HepG2 (cell line): ENCODE results near the gene IRF7. TPM values are rescaled to one million over a fixed set of nuclear protein-coding genes. Genes with fewer than 3 reads are reported as not detected.

Experiments used
- ARNTL ChIP-seq: sonication (generic); formaldehyde crosslinking; IDR thresholded peaks from 2 replicates; pipeline ENCODE4 v1.4.0; 2020; ENCODE audit warnings: mild to moderate bottlenecking, missing genetic modification reagents
- DPF2 ChIP-seq: sonication (generic); formaldehyde crosslinking; IDR thresholded peaks from 2 replicates; pipeline ENCODE4 v1.4.0; 2020; ENCODE audit warnings: mild to moderate bottlenecking, low read depth, missing genetic modification reagents, borderline replicate concordance
- DR1 ChIP-seq: sonication (generic); formaldehyde crosslinking; IDR thresholded peaks from 2 replicates; pipeline ENCODE4 v1.8.0; 2021; ENCODE audit warnings: mild to moderate bottlenecking, missing genetic modification reagents, inconsistent platforms
- EZH2 ChIP-seq: conservative IDR thresholded peaks from 2 replicates; pipeline ENCODE4 v1.6.1; 2012; ENCODE audit warnings: mild to moderate bottlenecking, low read depth, low read length, moderate library complexity
- PAWR ChIP-seq: sonication (generic); formaldehyde crosslinking; IDR thresholded peaks from 2 replicates; pipeline ENCODE4 v1.4.0; 2020; ENCODE audit warnings: missing genetic modification reagents, mild to moderate bottlenecking, borderline replicate concordance
- PHF20 ChIP-seq: sonication (generic); formaldehyde crosslinking; IDR thresholded peaks from 2 replicates; pipeline ENCODE4 v1.5.0; 2020; ENCODE audit warnings: mild to moderate bottlenecking, missing genetic modification reagents
- POLR2G ChIP-seq: fragments of 200-400 bp; formaldehyde crosslinking; IDR thresholded peaks from 2 replicates; pipeline ENCODE4 v1.6.1; 2018; ENCODE audit warnings: mild to moderate bottlenecking, low read depth, low read length, moderate library complexity
- TOPORS ChIP-seq: sonication (generic); formaldehyde crosslinking; IDR thresholded peaks from 2 replicates; pipeline ENCODE4 v1.8.0; 2023; ENCODE audit warnings: mild to moderate bottlenecking, missing genetic modification reagents
- ZNF224 ChIP-seq: sonication (generic); formaldehyde crosslinking; IDR thresholded peaks from 2 replicates; pipeline ENCODE4 v1.5.0; 2020; ENCODE audit warnings: mild to moderate bottlenecking, missing genetic modification reagents
- ZNF333 ChIP-seq: sonication (generic); formaldehyde crosslinking; IDR thresholded peaks from 2 replicates; pipeline ENCODE4 v1.4.0; 2020; ENCODE audit warnings: mild to moderate bottlenecking, missing genetic modification reagents, borderline replicate concordance
- ZNF605 ChIP-seq: sonication (generic); formaldehyde crosslinking; IDR thresholded peaks from 2 replicates; pipeline ENCODE4 v1.8.0; 2022; ENCODE audit warnings: mild to moderate bottlenecking, missing genetic modification reagents
- ZNF782 ChIP-seq: sonication (generic); formaldehyde crosslinking; IDR thresholded peaks from 2 replicates; pipeline ENCODE4 v1.4.0; 2020; ENCODE audit warnings: missing genetic modification reagents, mild to moderate bottlenecking, borderline replicate concordance
- ZSCAN21 ChIP-seq: sonication (generic); formaldehyde crosslinking; IDR thresholded peaks from 2 replicates; pipeline ENCODE4 v1.8.0; 2022; ENCODE audit warnings: mild to moderate bottlenecking, missing genetic modification reagents, moderate library complexity, borderline replicate concordance
- polyA plus RNA-seq, 8 experiments: library from polyadenylated mRNA; depleted of rRNA in 3 of 8; stranded (reverse) in 7 of 8; unstranded in 1 of 8; fragments of >200 nt; fragmentation: Illumina TruSeq in 4 of 8; extraction: Trizol in 4 of 8; gene quantifications; 2 replicates each; pipeline versions ENCODE4 v1.2.1 to v1.2.3, GENCODE V29; 2011 to 2016; ENCODE audit warnings: low read depth in 4 of 8, missing spikeins in 1 of 8, mixed read lengths in 1 of 8; ENCODE audit not compliant: insufficient read depth in 1 of 8
- total RNA-seq, 5 experiments: library from RNA; depleted of rRNA; stranded (reverse); fragments of >200 nt; fragmentation: Illumina TruSeq; extraction: Trizol; gene quantifications; 2 replicates each; pipeline ENCODE4 v1.2.3, GENCODE V29; 2016; ENCODE audit warnings: low read depth in 1 of 5
- TF ChIP-seq, protein P1 (sequence below): sonication (generic); formaldehyde crosslinking; IDR thresholded peaks from 2 replicates; pipeline ENCODE4 v1.5.1; 2020; ENCODE audit warnings: missing genetic modification reagents, mild to moderate bottlenecking, borderline replicate concordance
- TF ChIP-seq, protein P2 (sequence below): sonication (generic); formaldehyde crosslinking; IDR thresholded peaks from 2 replicates; pipeline ENCODE4; 2020; ENCODE audit warnings: missing genetic modification reagents, mild to moderate bottlenecking, borderline replicate concordance
- TF ChIP-seq, protein P3 (sequence below): IDR thresholded peaks from 2 replicates; pipeline ENCODE4 v1.6.1; 2012; ENCODE audit warnings: inconsistent platforms
- TF ChIP-seq, protein P4 (sequence below): IDR thresholded peaks from 2 replicates; pipeline ENCODE4 v1.6.1; 2016; ENCODE audit warnings: mild to moderate bottlenecking, missing biosample characterization, missing genetic modification reagents
- TF ChIP-seq, protein P5 (sequence below): sonication (generic); formaldehyde crosslinking; IDR thresholded peaks from 2 replicates; pipeline ENCODE4 v1.9.0; 2021; ENCODE audit warnings: mild to moderate bottlenecking, missing genetic modification reagents

The IRF7 gene
- total and polyA plus RNA-seq, 2 of the 13 experiments (the other 11 are each of a cell fraction or from before 2014, with no cell fraction given): not detected

DNA sequence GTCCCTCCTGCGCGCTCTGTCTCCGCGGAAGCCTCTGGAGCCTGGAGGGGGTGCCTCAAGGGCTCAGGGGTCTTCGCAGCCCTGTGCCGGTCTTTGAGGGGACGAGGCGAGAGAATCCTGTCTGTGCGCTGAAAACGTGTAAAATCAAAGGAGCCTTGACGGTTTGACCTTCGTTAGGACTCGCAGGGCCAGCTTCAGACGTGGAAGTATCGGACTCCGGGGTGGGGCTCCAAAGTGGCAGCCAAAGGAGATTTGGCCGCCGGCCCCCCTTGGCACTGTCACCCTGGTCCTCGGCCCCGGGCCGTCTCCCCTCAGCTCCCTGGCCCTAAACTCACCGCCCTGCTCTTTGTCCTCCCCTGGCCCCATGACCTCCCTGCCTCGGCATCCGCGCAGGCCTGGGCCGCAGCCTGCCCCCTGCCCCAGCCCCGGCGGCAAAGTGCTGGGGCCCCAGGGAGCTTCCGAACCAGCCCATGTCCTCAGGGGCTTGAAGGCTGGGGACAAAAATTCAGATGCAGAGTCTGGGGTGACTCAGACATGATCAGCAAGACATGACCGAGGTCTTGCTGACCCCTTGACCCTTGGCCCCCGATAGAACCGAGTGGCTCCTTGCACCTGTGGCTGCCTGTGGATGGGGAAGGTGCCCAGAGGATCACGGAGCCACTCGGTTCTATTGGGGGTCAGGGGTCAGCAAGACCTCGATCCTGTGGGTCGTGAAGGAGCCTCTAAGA, 46.4 kb downstream of the IRF7 start (continued):
- TF ChIP-seq TOPORS (CRISPR knock-in tag): no peak
- TF ChIP-seq POLR2G: peak; percentile 42
- TF ChIP-seq PAWR (CRISPR knock-in tag): 0 out of 2 replicates have a peak, but pooled peaks have one; percentile 61
- TF ChIP-seq ZNF224 (CRISPR knock-in tag): peak; percentile 21; the same call in 1 of the 2 replicates
- TF ChIP-seq, protein P1, sequence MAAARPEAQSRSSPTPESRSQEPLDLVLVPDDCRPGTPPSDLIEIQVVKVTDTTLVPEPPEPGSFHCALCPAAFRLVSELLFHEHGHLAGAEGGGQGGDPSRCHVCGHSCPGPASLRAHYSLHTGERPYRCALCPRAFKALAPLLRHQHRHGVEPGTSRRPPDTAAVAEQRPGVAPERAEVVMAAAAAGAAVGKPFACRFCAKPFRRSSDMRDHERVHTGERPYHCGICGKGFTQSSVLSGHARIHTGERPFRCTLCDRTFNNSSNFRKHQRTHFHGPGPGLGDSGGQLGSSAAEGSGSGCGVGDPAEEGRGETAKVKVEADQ (CRISPR knock-in tag): no peak
- TF ChIP-seq, protein P2, sequence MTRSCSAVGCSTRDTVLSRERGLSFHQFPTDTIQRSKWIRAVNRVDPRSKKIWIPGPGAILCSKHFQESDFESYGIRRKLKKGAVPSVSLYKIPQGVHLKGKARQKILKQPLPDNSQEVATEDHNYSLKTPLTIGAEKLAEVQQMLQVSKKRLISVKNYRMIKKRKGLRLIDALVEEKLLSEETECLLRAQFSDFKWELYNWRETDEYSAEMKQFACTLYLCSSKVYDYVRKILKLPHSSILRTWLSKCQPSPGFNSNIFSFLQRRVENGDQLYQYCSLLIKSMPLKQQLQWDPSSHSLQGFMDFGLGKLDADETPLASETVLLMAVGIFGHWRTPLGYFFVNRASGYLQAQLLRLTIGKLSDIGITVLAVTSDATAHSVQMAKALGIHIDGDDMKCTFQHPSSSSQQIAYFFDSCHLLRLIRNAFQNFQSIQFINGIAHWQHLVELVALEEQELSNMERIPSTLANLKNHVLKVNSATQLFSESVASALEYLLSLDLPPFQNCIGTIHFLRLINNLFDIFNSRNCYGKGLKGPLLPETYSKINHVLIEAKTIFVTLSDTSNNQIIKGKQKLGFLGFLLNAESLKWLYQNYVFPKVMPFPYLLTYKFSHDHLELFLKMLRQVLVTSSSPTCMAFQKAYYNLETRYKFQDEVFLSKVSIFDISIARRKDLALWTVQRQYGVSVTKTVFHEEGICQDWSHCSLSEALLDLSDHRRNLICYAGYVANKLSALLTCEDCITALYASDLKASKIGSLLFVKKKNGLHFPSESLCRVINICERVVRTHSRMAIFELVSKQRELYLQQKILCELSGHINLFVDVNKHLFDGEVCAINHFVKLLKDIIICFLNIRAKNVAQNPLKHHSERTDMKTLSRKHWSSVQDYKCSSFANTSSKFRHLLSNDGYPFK (CRISPR knock-in tag): no peak
- no peak for TF ChIP-seq DPF2 (CRISPR knock-in tag)
- TF ChIP-seq, protein P3, sequence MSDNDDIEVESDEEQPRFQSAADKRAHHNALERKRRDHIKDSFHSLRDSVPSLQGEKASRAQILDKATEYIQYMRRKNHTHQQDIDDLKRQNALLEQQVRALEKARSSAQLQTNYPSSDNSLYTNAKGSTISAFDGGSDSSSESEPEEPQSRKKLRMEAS: peak; percentile 49
- 0 out of 2 replicates have a peak, but pooled peaks have one; percentile 58 for TF ChIP-seq ZNF782 (CRISPR knock-in tag)
- no peak for TF ChIP-seq EZH2
- 0 out of 2 replicates have a peak, but pooled peaks have one; percentile 10 for TF ChIP-seq PHF20 (CRISPR knock-in tag)
- TF ChIP-seq DR1 (CRISPR knock-in tag): no peak
- TF ChIP-seq ARNTL (CRISPR knock-in tag): no peak
- TF ChIP-seq, protein P4, sequence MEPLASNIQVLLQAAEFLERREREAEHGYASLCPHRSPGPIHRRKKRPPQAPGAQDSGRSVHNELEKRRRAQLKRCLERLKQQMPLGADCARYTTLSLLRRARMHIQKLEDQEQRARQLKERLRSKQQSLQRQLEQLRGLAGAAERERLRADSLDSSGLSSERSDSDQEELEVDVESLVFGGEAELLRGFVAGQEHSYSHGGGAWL (CRISPR knock-in tag): no peak; the same call in 1 of the 2 replicates
- TF ChIP-seq ZSCAN21 (CRISPR knock-in tag): 0 out of 2 replicates have a peak, but pooled peaks have one; percentile 29
- TF ChIP-seq ZNF605: peak; percentile 81; the same call in 1 of the 2 replicates
- TF ChIP-seq, protein P5, sequence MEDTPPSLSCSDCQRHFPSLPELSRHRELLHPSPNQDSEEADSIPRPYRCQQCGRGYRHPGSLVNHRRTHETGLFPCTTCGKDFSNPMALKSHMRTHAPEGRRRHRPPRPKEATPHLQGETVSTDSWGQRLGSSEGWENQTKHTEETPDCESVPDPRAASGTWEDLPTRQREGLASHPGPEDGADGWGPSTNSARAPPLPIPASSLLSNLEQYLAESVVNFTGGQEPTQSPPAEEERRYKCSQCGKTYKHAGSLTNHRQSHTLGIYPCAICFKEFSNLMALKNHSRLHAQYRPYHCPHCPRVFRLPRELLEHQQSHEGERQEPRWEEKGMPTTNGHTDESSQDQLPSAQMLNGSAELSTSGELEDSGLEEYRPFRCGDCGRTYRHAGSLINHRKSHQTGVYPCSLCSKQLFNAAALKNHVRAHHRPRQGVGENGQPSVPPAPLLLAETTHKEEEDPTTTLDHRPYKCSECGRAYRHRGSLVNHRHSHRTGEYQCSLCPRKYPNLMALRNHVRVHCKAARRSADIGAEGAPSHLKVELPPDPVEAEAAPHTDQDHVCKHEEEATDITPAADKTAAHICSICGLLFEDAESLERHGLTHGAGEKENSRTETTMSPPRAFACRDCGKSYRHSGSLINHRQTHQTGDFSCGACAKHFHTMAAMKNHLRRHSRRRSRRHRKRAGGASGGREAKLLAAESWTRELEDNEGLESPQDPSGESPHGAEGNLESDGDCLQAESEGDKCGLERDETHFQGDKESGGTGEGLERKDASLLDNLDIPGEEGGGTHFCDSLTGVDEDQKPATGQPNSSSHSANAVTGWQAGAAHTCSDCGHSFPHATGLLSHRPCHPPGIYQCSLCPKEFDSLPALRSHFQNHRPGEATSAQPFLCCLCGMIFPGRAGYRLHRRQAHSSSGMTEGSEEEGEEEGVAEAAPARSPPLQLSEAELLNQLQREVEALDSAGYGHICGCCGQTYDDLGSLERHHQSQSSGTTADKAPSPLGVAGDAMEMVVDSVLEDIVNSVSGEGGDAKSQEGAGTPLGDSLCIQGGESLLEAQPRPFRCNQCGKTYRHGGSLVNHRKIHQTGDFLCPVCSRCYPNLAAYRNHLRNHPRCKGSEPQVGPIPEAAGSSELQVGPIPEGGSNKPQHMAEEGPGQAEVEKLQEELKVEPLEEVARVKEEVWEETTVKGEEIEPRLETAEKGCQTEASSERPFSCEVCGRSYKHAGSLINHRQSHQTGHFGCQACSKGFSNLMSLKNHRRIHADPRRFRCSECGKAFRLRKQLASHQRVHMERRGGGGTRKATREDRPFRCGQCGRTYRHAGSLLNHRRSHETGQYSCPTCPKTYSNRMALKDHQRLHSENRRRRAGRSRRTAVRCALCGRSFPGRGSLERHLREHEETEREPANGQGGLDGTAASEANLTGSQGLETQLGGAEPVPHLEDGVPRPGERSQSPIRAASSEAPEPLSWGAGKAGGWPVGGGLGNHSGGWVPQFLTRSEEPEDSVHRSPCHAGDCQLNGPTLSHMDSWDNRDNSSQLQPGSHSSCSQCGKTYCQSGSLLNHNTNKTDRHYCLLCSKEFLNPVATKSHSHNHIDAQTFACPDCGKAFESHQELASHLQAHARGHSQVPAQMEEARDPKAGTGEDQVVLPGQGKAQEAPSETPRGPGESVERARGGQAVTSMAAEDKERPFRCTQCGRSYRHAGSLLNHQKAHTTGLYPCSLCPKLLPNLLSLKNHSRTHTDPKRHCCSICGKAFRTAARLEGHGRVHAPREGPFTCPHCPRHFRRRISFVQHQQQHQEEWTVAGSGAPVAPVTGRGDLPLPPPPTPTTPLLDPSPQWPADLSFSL (CRISPR knock-in tag): no peak
- no peak for TF ChIP-seq ZNF333 (CRISPR knock-in tag)
